Measurements from ENCODE around the gene SLC12A2. TPM values are rescaled to one million over a fixed set of nuclear protein-coding genes. Genes with fewer than 3 reads are reported as not detected.
A peak's percentile ranks its signal among the peaks of the same experiment; 100 is the strongest.

SLC12A2 gene
- total and polyA plus RNA-seq, 9 of the 15 experiments (the other 6 are each of a cell fraction or from before 2014, with no cell fraction given) = 5.1 to 20.3 (median 12.6) TPM

DNA sequence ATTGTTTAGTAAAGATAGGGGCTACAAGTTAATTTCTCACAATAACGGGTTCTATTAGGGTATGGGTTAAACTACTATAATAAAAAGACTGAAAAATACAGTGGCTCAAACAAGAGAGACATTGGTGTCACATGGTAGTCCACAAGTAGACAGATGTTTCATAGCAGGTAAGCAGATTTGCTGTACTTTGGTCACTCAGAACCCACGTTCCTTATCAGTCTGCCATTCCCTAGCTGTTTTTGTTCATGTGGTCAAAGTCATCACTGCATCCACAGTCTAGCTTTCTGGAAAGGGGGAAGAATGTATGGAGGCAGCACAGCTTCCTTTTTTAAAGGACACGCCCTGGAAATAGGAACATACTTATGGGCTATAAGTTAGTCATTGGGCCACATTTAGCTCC is 73.0 kb downstream of the SLC12A2 start:
- H3K79me2 ChIP-seq (ENCODE audit: control insufficient read depth, insufficient read depth, low read length) = no peaks in the 10 kb centered on the region
- H2AFZ ChIP-seq (ENCODE audit: low read depth, low read length) = no peak overlapping the region
- peak in 2 of 4 experiments; percentile 5 to 8 for DNase-seq (ENCODE audit: extremely low read depth in 1 of 4, low spot score in 3 of 4)
- no peaks in the 10 kb centered on the region for H3K9me1 ChIP-seq (ENCODE audit: control insufficient read depth, insufficient read depth, low read length)
- no peak overlapping the region for H3K4me2 ChIP-seq (ENCODE audit: insufficient read depth, low read length)
- H3K27ac ChIP-seq (ENCODE audit: extremely low read depth, low read depth, low read length) = no peak overlapping the region
- H3K36me3 ChIP-seq (ENCODE audit: control insufficient read depth, insufficient read depth, low read length) = peaks cover 21% of the 10 kb centered on the region; the same call in 2 of the 3 replicates
- no peak for FAIRE-seq
- ChIA-PET POLR2A (no interaction called here), CTCF (ENCODE audit: low intra/inter-chr PET ratio) (no interaction called here)
- WGBS (ENCODE audit: insufficient coverage, low coverage, missing lambda C conversion rate) = 56% methylated on average over 3 of the region's 3 CpGs
- H3K4me1 ChIP-seq (replicated peaks in 1 of 2; ENCODE audit: control insufficient read depth in 2 of 2, insufficient read depth in 2 of 2, low read length in 2 of 2) = no peaks in the 10 kb centered on the region
- no peaks in the 10 kb centered on the region for H3K9me3 ChIP-seq (replicated peaks; ENCODE audit: control insufficient read depth, insufficient read depth, low read depth, low read length)
- in situ Hi-C loops (cut with MboI) = no loop called here
- intact Hi-C loops (cut with micrococcal nuclease) = no loop called here
- TF ChIP-seq ZNF507 (tag; conservative IDR thresholded peaks at IDR 0.05) = no peak
- TF ChIP-seq EGR1 (conservative IDR thresholded peaks at IDR 0.05) = no peak
- no peak for TF ChIP-seq ZNF121 (CRISPR knock-in tag; conservative IDR thresholded peaks at IDR 0.05)
- TF ChIP-seq, protein P1, sequence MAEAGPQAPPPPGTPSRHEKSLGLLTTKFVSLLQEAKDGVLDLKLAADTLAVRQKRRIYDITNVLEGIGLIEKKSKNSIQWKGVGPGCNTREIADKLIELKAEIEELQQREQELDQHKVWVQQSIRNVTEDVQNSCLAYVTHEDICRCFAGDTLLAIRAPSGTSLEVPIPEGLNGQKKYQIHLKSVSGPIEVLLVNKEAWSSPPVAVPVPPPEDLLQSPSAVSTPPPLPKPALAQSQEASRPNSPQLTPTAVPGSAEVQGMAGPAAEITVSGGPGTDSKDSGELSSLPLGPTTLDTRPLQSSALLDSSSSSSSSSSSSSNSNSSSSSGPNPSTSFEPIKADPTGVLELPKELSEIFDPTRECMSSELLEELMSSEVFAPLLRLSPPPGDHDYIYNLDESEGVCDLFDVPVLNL (CRISPR knock-in tag; IDR thresholded peaks at IDR 0.05; ENCODE audit: low read depth) = no peak
- TF ChIP-seq CREBBP (IDR thresholded peaks at IDR 0.05; ENCODE audit: low read depth, low read length) = no peak
- no peak for TF ChIP-seq SMARCA5 (IDR thresholded peaks at IDR 0.05)
- TF ChIP-seq RBM15 (IDR thresholded peaks at IDR 0.05; ENCODE audit: insufficient read depth, low read length) = no peak
- TF ChIP-seq, protein P2, sequence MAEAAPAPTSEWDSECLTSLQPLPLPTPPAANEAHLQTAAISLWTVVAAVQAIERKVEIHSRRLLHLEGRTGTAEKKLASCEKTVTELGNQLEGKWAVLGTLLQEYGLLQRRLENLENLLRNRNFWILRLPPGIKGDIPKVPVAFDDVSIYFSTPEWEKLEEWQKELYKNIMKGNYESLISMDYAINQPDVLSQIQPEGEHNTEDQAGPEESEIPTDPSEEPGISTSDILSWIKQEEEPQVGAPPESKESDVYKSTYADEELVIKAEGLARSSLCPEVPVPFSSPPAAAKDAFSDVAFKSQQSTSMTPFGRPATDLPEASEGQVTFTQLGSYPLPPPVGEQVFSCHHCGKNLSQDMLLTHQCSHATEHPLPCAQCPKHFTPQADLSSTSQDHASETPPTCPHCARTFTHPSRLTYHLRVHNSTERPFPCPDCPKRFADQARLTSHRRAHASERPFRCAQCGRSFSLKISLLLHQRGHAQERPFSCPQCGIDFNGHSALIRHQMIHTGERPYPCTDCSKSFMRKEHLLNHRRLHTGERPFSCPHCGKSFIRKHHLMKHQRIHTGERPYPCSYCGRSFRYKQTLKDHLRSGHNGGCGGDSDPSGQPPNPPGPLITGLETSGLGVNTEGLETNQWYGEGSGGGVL (CRISPR knock-in tag; IDR thresholded peaks at IDR 0.05) = no peak
- TF ChIP-seq, protein P3, sequence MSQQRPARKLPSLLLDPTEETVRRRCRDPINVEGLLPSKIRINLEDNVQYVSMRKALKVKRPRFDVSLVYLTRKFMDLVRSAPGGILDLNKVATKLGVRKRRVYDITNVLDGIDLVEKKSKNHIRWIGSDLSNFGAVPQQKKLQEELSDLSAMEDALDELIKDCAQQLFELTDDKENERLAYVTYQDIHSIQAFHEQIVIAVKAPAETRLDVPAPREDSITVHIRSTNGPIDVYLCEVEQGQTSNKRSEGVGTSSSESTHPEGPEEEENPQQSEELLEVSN (IDR thresholded peaks at IDR 0.05; ENCODE audit: borderline replicate concordance in 1 of 2, extremely low read depth in 1 of 2, insufficient read depth in 1 of 2, insufficient read length in 1 of 2, low read depth in 1 of 2, low read length in 1 of 2, poor library complexity in 1 of 2, severe bottlenecking in 1 of 2) = no peak
- no peak for TF ChIP-seq POLR2A (conservative IDR thresholded peaks at IDR 0.05)
- no peak for TF ChIP-seq CCAR2 (IDR thresholded peaks at IDR 0.05; ENCODE audit: low read depth, low read length)
- no peak for TF ChIP-seq HNRNPLL (IDR thresholded peaks at IDR 0.05; ENCODE audit: low read depth, low read length, poor library complexity, severe bottlenecking)
- TF ChIP-seq NFIX (CRISPR knock-in tag; IDR thresholded peaks at IDR 0.05; ENCODE audit: low read depth) = no peak
- TF ChIP-seq, protein P4, sequence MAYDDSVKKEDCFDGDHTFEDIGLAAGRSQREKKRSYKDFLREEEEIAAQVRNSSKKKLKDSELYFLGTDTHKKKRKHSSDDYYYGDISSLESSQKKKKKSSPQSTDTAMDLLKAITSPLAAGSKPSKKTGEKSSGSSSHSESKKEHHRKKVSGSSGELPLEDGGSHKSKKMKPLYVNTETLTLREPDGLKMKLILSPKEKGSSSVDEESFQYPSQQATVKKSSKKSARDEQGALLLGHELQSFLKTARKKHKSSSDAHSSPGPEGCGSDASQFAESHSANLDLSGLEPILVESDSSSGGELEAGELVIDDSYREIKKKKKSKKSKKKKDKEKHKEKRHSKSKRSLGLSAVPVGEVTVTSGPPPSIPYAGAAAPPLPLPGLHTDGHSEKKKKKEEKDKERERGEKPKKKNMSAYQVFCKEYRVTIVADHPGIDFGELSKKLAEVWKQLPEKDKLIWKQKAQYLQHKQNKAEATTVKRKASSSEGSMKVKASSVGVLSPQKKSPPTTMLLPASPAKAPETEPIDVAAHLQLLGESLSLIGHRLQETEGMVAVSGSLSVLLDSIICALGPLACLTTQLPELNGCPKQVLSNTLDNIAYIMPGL (CRISPR knock-in tag; IDR thresholded peaks at IDR 0.05) = no peak
- H4K20me1 ChIP-seq (replicated peaks; ENCODE audit: control insufficient read depth, insufficient read depth, low read length) = no peaks in the 10 kb centered on the region
- no peak overlapping the region for H3K9ac ChIP-seq (ENCODE audit: insufficient read depth in 1 of 2, low read depth in 2 of 2, low read length in 2 of 2)
- ATAC-seq = no peak; the same call in 2 of the 3 replicates
- BruUV-seq (replicated peaks) = no TSS peak
- no peaks in the 10 kb centered on the region for H3K27me3 ChIP-seq (ENCODE audit: control insufficient read depth in 2 of 2, insufficient read depth in 2 of 2, low read length in 2 of 2)
- H3K4me3 ChIP-seq = no peak overlapping the region
